ENCODE data around the gene EVI2B.

DNA sequence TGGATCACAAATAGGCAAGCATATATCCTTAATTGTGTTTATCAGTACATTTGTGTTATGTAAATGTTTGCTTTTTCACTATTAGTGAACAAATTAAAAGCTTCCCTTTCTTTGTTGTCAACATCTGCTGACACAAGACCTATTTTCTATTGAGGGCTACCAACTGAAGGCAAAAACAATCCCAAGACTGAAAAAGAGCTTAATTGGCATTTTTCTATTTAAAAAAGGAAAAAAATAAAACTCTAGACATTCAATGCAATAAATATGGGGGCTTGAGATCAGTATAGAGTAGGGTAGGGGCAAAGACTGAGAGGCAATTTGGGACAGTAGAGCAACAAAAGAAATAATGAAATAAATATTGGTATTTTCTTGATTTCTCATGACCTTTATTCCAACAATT, 41.1 kb downstream of the EVI2B start:
- no peak for TF ChIP-seq YY1 (IDR thresholded peaks at IDR 0.05)
- TF ChIP-seq, protein P1, sequence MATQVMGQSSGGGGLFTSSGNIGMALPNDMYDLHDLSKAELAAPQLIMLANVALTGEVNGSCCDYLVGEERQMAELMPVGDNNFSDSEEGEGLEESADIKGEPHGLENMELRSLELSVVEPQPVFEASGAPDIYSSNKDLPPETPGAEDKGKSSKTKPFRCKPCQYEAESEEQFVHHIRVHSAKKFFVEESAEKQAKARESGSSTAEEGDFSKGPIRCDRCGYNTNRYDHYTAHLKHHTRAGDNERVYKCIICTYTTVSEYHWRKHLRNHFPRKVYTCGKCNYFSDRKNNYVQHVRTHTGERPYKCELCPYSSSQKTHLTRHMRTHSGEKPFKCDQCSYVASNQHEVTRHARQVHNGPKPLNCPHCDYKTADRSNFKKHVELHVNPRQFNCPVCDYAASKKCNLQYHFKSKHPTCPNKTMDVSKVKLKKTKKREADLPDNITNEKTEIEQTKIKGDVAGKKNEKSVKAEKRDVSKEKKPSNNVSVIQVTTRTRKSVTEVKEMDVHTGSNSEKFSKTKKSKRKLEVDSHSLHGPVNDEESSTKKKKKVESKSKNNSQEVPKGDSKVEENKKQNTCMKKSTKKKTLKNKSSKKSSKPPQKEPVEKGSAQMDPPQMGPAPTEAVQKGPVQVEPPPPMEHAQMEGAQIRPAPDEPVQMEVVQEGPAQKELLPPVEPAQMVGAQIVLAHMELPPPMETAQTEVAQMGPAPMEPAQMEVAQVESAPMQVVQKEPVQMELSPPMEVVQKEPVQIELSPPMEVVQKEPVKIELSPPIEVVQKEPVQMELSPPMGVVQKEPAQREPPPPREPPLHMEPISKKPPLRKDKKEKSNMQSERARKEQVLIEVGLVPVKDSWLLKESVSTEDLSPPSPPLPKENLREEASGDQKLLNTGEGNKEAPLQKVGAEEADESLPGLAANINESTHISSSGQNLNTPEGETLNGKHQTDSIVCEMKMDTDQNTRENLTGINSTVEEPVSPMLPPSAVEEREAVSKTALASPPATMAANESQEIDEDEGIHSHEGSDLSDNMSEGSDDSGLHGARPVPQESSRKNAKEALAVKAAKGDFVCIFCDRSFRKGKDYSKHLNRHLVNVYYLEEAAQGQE (IDR thresholded peaks at IDR 0.05), result no peak
- TF ChIP-seq, protein P2, sequence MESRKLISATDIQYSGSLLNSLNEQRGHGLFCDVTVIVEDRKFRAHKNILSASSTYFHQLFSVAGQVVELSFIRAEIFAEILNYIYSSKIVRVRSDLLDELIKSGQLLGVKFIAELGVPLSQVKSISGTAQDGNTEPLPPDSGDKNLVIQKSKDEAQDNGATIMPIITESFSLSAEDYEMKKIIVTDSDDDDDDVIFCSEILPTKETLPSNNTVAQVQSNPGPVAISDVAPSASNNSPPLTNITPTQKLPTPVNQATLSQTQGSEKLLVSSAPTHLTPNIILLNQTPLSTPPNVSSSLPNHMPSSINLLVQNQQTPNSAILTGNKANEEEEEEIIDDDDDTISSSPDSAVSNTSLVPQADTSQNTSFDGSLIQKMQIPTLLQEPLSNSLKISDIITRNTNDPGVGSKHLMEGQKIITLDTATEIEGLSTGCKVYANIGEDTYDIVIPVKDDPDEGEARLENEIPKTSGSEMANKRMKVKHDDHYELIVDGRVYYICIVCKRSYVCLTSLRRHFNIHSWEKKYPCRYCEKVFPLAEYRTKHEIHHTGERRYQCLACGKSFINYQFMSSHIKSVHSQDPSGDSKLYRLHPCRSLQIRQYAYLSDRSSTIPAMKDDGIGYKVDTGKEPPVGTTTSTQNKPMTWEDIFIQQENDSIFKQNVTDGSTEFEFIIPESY (IDR thresholded peaks at IDR 0.05), result no peak
- TF ChIP-seq, protein P3, sequence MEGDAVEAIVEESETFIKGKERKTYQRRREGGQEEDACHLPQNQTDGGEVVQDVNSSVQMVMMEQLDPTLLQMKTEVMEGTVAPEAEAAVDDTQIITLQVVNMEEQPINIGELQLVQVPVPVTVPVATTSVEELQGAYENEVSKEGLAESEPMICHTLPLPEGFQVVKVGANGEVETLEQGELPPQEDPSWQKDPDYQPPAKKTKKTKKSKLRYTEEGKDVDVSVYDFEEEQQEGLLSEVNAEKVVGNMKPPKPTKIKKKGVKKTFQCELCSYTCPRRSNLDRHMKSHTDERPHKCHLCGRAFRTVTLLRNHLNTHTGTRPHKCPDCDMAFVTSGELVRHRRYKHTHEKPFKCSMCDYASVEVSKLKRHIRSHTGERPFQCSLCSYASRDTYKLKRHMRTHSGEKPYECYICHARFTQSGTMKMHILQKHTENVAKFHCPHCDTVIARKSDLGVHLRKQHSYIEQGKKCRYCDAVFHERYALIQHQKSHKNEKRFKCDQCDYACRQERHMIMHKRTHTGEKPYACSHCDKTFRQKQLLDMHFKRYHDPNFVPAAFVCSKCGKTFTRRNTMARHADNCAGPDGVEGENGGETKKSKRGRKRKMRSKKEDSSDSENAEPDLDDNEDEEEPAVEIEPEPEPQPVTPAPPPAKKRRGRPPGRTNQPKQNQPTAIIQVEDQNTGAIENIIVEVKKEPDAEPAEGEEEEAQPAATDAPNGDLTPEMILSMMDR (IDR thresholded peaks at IDR 0.05; ENCODE audit: low read depth, low read length, missing input control), result no peak
- TF ChIP-seq SP1 (IDR thresholded peaks at IDR 0.05), result no peak
- no peak for TF ChIP-seq JUND (IDR thresholded peaks at IDR 0.05)
- TF ChIP-seq RXRA (IDR thresholded peaks at IDR 0.05), result no peak

Measured in liver (tissue), 3 donors.